ENCODE data around the gene DZIP1L. TPM values are rescaled to one million over a fixed set of nuclear protein-coding genes. Genes with fewer than 3 reads are reported as not detected.
A peak's percentile ranks its signal among the peaks of the same experiment; 100 is the strongest.
"Not testable (repeated sequence)": the region's sequence is repeated elsewhere in the genome, so short reads cannot be mapped to it uniquely, and the experiment has no call there.

Gene DZIP1L
- total RNA-seq (ENCODE audit: unreplicated experiment): 3.3 TPM
- long read RNA-seq: 0 reads

GRCh38 chr3:138114988-138115971, at the start of gene DZIP1L:
DZIP1L (minus strand) TSS chr3:138115608; CDS start chr3:138103971, 11,637 bp downstream.
- Mint-ChIP-seq H3K27me3 (ENCODE audit: unreplicated experiment) (peaks cover 4% of the 10 kb centered on the region), H3K36me3 (ENCODE audit: unreplicated experiment) (no peaks in the 10 kb centered on the region), H3K4me1 (ENCODE audit: low read depth, unreplicated experiment) (peaks cover 2% of the 10 kb centered on the region), H3K27ac (ENCODE audit: unreplicated experiment) (no peak within 1 kb of the TSS), H3K9me3 (ENCODE audit: unreplicated experiment) (no peaks in the 10 kb centered on the region), H3K4me3 (ENCODE audit: unreplicated experiment) (peak within 1 kb of the TSS; percentile 84)
- TF ChIP-seq CTCF (IDR thresholded peaks at IDR 0.05; ENCODE audit: partially characterized antibody, unreplicated experiment): peak; percentile 27
- DNase-seq: peak; percentile 73

- Mint-ChIP-seq H3K4me1 (ENCODE audit: low read depth, unreplicated experiment) (no peaks in the 10 kb centered on the region), H3K9me3 (ENCODE audit: unreplicated experiment) (no peaks in the 10 kb centered on the region), H3K27me3 (ENCODE audit: unreplicated experiment) (peaks cover 2% of the 10 kb centered on the region), H3K4me3 (ENCODE audit: unreplicated experiment) (no peak overlapping the region), H3K27ac (ENCODE audit: unreplicated experiment) (no peak overlapping the region), H3K36me3 (ENCODE audit: unreplicated experiment) (peaks cover 4% of the 10 kb centered on the region)
- DNase-seq: no peak
- TF ChIP-seq CTCF (IDR thresholded peaks at IDR 0.05; ENCODE audit: partially characterized antibody, unreplicated experiment): no peak
Observed at GRCh38 chr3:138165061-138165460, 49.7 kb upstream of the DZIP1L start.

- no peak for TF ChIP-seq CTCF (IDR thresholded peaks at IDR 0.05; ENCODE audit: partially characterized antibody, unreplicated experiment)
- Mint-ChIP-seq H3K4me3 (ENCODE audit: unreplicated experiment) (no peak overlapping the region), H3K27ac (ENCODE audit: unreplicated experiment) (no peak overlapping the region), H3K36me3 (ENCODE audit: unreplicated experiment) (peaks cover 11% of the 10 kb centered on the region), H3K9me3 (ENCODE audit: unreplicated experiment) (peaks cover 5% of the 10 kb centered on the region), H3K27me3 (ENCODE audit: unreplicated experiment) (peaks cover 5% of the 10 kb centered on the region), H3K4me1 (ENCODE audit: low read depth, unreplicated experiment) (no peaks in the 10 kb centered on the region)
- DNase-seq: no peak
Observed at GRCh38 chr3:138157743-138158142, 42.3 kb upstream of the DZIP1L start.

GRCh38 chr3:138154534-138154933, 39.1 kb upstream of the DZIP1L start:
- Mint-ChIP-seq H3K27me3 (ENCODE audit: unreplicated experiment) (peaks cover 4% of the 10 kb centered on the region), H3K4me3 (ENCODE audit: unreplicated experiment) (no peak overlapping the region), H3K27ac (ENCODE audit: unreplicated experiment) (no peak overlapping the region), H3K36me3 (ENCODE audit: unreplicated experiment) (peaks cover 8% of the 10 kb centered on the region), H3K9me3 (ENCODE audit: unreplicated experiment) (peaks cover 5% of the 10 kb centered on the region), H3K4me1 (ENCODE audit: low read depth, unreplicated experiment) (no peaks in the 10 kb centered on the region)
- TF ChIP-seq CTCF (IDR thresholded peaks at IDR 0.05; ENCODE audit: partially characterized antibody, unreplicated experiment): no peak
- no peak for DNase-seq

GRCh38 chr3:138148503-138148902, 33.1 kb upstream of the DZIP1L start:
- TF ChIP-seq CTCF (IDR thresholded peaks at IDR 0.05; ENCODE audit: partially characterized antibody, unreplicated experiment): no peak
- Mint-ChIP-seq H3K4me1 (ENCODE audit: low read depth, unreplicated experiment) (no peaks in the 10 kb centered on the region), H3K27me3 (ENCODE audit: unreplicated experiment) (peaks cover 2% of the 10 kb centered on the region), H3K4me3 (ENCODE audit: unreplicated experiment) (no peak overlapping the region), H3K36me3 (ENCODE audit: unreplicated experiment) (no peaks in the 10 kb centered on the region), H3K27ac (ENCODE audit: unreplicated experiment) (no peak overlapping the region), H3K9me3 (ENCODE audit: unreplicated experiment) (no peaks in the 10 kb centered on the region)
- no peak for DNase-seq

GRCh38 chr3:138142181-138142580, 26.8 kb upstream of the DZIP1L start:
- not testable (repeated sequence) for H3K9me3 Mint-ChIP-seq (ENCODE audit: unreplicated experiment); H3K36me3 Mint-ChIP-seq (ENCODE audit: unreplicated experiment); DNase-seq; H3K27ac Mint-ChIP-seq (ENCODE audit: unreplicated experiment); H3K27me3 Mint-ChIP-seq (ENCODE audit: unreplicated experiment); H3K4me1 Mint-ChIP-seq (ENCODE audit: low read depth, unreplicated experiment); H3K4me3 Mint-ChIP-seq (ENCODE audit: unreplicated experiment)

Data from glutamatergic neuron (in vitro differentiated cells).